ENCODE results near the gene CCNG1.

GRCh38 chr5:163397354-163397753 is 40.0 kb upstream of the CCNG1 start:
- no peak for TF ChIP-seq BCL6 (CRISPR knock-in tag; IDR thresholded peaks at IDR 0.05)
- TF ChIP-seq IRF9 (tag; IDR thresholded peaks at IDR 0.05) = no peak
- TF ChIP-seq, protein P1, sequence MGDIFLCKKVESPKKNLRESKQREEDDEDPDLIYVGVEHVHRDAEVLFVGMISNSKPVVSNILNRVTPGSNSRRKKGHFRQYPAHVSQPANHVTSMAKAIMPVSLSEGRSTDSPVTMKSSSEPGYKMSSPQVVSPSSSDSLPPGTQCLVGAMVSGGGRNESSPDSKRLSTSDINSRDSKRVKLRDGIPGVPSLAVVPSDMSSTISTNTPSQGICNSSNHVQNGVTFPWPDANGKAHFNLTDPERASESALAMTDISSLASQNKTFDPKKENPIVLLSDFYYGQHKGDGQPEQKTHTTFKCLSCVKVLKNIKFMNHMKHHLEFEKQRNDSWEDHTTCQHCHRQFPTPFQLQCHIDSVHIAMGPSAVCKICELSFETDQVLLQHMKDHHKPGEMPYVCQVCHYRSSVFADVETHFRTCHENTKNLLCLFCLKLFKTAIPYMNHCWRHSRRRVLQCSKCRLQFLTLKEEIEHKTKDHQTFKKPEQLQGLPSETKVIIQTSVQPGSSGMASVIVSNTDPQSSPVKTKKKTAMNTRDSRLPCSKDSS (IDR thresholded peaks at IDR 0.05; ENCODE audit: low read depth, partially characterized antibody) = no peak
